Fibroblast of upper back skin (primary cell): ENCODE results near the gene EVI5L.

Source experiments
- DNase-seq: peaks from one replicate; pipeline ENCODE4 v3.0.0-alpha.2; 2013

The EVI5L gene

GRCh38 chr19:7903244-7904073, 73.4 kb downstream of the EVI5L start, which contains the start of gene MAP2K7:
Gene MAP2K7 (plus strand): TSS chr19:7903877. CDS start chr19:7903945, 68 bp downstream.
- DNase-seq, result peak; percentile 99

DNA sequence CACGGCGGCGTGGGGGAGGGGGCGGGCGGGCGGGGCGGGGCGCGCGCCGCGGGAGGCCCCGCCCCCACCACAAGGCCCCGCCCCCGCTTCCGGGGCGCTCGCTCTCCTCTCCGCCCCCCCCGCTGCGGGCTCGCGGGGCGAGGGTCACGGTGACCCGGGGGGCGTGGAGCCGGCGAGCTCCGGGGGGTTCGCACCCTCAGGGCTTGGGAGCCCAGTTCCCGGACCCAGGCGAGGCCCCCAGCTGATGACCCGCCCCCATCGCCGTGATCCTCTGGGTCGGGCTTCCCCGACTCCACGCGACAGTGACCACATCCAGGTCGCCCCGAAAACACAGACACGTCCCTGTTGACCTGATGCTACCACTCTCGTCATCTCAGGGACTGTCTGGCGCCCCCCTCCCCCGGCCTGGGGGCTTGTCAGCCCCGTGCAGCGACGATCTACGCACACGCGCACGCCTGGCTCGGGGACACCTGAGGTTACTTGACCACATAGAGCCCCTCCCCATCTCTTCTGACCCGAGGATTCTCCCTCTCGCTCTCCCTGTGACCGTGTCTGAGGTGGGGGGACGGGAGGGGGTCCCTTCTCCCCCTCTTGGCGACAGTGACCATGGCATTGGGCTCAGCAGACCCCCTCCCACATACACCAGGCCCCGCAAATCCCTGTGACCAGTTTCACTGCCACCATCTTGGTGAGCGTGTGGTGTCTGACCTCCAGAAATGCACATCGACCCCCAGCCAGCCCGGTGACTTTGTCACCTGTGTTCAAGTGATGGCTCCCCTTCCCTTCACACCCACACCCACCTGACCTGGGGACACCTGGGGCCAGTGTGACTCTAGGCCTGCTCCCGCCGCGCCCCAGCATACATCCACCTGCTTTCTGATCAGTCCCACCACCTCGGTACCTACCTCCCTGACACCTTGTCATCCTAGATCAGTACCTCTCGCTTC, 74.3 kb downstream of the EVI5L start:
- no peak for DNase-seq

DNA sequence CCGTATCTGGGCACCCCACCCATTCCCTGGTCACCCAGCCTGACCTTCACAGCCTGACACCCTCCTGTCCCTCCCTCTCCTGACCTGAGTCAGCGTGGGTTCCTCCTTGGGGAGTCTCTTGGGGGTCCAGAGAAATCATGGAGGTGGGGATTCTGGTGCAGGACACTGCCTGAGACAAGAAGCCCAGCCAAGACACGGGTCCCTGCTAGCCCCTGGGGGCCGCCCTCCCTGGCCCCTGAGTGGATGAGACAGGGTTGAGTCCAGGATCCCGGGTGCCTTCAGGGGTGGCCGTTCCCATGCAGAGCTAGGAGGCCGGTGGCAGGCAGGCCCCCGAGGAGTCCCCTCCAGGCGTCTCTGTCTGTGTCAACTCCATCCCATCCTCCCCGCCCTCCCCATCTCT, 75.2 kb downstream of the EVI5L start:
- DNase-seq, result no peak

DNA sequence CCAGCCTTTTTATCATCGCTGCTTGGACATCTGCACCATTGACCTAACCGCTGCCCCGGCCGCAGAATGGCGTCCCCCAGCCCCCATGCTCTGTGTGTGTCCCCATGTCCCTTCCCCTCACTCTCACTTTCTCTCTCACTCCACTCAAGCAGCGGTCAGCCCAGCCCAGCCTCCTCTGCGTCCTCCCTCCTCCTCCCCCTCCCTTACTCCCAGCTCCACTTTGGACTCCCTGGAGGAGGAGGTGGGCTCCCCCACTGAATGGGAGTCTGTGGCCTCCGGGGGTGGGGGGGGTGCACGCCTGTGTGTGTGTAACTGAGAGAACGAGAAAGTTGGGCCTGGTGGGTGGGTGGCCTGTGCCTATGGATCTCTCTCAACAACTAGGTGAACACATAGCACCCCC, 75.8 kb downstream of the EVI5L start:
- DNase-seq, result no peak

DNA sequence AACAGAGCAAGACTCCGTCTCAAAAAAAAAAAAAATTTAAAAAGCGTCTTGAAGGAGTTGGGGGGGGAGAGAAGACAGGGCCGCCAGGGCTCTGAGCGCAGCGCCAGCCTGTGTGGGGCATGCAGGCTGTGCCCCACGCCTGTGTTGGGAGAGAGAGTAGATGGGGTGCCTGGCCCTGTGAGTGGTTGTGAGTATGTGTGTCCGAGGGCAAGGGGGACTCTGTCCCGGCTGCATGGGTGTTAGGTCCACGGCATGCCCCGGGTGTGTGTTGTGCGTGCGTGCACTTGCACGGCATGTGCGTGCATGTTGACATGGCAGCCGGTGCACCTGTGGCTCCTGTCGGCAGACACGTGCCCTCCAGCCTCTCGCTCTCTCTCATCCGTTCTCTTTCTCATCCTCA, 77.1 kb downstream of the EVI5L start:
- DNase-seq, result no peak

- DNase-seq, result no peak
These were observed 77.5 kb downstream of the EVI5L start for GRCh38 chr19:7907544-7907943.

DNA sequence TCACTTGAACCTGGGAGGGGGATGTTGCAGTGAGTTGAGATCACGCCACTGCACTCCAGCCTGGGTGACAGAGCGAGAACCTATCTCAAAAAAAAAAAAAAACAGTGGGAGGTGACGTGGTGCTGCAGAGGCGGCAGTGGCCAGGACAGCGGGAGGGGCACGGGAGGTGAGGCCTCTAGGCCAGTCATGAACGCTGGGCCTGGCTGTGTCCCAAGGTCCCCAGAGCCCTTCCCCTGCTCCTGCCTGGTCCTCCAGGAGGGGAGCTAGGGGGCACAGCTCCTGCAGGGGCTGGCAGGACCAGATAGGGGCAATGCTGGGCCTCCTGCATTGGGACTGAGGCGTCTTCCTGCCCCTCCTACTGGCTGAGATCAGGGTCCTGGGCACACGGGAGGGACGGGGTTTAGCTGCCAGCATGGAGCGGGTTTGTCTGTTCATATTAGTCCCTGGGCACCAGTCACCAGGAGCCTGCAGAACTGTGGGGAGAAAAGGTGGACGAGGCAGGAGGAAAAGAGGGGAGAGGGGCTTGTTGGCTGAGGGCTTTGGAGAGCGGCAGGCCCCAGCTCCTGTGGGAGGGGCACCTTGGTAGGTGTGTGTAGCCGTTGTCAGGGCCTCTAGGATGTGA, 78.2 kb downstream of the EVI5L start:
- DNase-seq, result no peak

GRCh38 chr19:7908742-7909461, 78.9 kb downstream of the EVI5L start:
- DNase-seq, result no peak

DNA sequence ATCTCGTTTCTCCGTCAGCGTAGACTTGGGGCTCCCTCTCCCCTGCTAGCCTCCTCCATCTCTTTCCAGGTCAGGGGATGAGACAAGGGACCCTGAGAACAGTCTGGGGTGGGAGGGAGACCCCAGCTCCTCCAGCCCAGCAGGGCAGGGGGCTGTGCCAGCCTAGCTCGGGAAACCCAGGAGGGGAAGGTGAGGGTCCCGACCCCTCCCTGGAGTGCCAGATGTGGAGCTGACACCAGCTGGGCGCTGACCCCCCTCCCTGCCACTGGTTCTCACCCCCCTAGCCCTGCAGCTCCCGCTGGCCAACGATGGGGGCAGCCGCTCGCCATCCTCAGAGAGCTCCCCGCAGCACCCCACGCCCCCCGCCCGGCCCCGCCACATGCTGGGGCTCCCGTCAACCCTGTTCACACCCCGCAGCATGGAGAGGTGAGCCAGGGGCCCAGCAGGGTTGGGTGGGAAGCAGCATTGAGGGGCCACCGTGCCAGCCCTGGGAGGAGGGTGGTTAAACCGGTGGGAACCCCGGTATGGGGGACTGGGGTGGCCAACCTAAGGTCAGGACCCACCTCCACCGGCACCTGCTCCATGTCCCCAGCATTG, 79.6 kb downstream of the EVI5L start:
- no peak for DNase-seq

DNA sequence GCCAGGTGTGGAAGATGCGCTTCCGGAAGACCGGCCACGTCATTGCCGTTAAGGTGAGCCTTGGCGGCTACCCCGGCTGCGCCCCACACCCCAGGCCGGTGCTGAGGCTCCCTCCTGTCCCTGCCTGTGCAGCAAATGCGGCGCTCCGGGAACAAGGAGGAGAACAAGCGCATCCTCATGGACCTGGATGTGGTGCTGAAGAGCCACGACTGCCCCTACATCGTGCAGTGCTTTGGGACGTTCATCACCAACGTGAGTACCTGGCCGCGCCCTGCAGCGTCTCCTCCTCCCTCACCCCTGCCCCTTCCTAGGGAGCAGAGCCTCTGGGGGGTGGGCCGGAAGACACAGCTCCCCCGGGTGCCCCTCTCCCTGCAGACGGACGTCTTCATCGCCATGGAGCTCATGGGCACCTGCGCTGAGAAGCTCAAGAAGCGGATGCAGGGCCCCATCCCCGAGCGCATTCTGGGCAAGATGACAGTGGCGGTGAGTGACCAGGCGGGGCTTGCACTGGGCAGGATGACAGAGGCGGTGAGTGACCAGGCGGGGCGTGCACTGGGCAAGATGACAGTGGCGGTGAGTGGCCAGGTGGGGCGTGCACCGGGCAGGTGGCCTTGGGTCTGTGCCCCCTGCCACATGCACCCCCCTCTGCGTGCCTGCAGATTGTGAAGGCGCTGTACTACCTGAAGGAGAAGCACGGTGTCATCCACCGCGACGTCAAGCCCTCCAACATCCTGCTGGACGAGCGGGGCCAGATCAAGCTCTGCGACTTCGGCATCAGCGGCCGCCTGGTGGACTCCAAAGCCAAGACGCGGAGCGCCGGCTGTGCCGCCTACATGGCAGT, 80.5 kb downstream of the EVI5L start:
- DNase-seq, result no peak

GRCh38 chr19:7911508-7912143, 81.6 kb downstream of the EVI5L start:
- no peak for DNase-seq

DNA sequence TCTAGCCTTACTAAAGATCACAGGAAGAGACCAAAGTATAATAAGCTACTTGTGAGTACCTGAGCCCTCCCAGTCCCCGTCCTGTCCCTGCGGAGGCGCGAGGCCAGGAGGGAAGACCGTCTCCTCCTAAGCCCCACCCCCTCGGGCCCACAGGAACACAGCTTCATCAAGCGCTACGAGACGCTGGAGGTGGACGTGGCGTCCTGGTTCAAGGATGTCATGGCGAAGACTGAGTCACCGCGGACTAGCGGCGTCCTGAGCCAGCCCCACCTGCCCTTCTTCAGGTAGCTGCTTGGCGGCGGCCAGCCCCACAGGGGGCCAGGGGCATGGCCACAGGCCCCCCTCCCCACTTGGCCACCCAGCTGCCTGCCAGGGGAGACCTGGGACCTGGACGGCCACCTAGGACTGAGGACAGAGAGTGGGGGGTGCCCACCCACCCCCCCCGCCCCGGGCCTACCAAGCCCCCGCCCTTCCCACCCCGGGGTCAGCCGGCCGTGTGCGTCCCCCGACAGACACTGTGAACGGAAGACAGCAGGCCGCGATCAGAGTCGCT, 82.2 kb downstream of the EVI5L start:
- no peak for DNase-seq

DNA sequence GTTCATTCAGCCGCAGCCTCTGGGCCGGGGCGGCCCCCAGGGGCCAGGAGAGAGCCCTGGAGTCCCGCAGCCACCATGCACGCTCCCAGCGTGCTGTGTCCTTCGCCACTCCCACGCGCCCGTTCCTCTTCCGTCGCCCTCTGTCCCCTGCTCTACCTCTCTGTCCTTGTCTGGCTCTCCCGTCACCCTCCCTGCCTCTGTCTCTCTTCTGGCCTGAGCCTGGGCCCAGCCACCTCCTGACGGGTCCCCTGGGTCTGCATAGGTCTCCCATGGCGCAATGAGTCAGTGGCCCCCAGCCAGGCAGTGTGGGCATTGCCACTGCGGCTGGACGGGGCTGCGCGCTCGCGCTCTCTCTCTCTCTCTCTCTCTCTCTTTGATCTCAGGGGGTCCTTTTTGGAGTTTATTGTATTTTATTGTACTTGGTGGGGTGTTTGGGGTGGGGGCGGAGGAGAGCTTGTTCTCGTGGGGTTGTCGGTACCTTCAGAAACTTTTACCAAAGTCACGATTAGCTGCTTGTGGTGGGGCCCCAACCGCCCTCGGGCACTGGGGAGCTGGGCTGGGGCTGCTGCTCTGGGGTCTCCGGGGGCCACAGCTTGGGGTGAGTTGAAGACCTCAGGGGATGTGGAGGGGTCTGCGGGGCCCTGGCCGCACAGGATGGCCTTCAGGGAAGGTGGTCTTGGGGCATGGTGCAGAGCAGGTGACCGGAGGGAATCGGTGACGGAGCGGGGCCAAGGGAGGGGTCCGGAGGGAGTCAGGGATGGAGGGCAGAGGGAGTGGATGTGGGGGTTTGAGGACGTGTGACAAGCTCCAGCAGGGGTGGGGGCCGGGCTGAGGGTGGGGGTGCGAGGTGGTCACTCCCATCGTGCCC, 82.9 kb downstream of the EVI5L start:
- DNase-seq, result no peak

GRCh38 chr19:7913652-7914051, 83.6 kb downstream of the EVI5L start:
- DNase-seq, result no peak

DNA sequence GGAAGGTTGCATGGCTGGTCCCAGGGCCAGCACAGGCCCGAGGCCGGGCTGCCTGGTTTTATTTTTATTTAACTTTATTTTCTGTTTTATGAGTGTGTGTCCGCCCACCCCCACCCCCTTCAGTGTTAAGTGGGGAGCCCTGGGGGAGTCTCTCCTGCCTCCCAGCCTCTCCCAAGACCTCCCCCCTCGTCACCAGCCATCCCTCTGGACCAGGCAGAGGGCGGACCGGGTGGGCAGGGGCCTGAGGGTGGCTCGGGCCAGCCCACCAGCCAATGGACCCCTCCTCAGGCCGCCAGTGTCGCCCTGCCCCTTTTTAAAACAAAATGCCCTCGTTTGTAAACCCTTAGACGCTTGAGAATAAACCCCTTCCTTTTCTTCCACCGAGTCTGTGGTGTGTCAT, 84.1 kb downstream of the EVI5L start:
- DNase-seq, result no peak
